Sigmoid colon (tissue), 7 donors: Measurements from ENCODE around the gene MINK1. TPM values are rescaled to one million over a fixed set of nuclear protein-coding genes. Genes with fewer than 3 reads are reported as not detected.
"Not testable (repeated sequence)": the region's sequence is repeated elsewhere in the genome, so short reads cannot be mapped to it uniquely, and the experiment has no call there.

Experiments used
- DNase-seq: peaks from one replicate; pipeline ENCODE4 v3.0.0-alpha.2; 2019
- H3K27ac ChIP-seq, 4 donors: fragments of 200-600 bp; sonication (generic); one replicate each; pipeline ENCODE4 v1.5.1; 2016 to 2019; ENCODE audit warnings: mild to moderate bottlenecking in 1 of 4
- H3K27me3 ChIP-seq, 3 donors: fragments of 200-600 bp; sonication (generic); one replicate each; pipeline ENCODE4 v1.5.1; 2019; ENCODE audit warnings: mild to moderate bottlenecking in 1 of 3
- H3K36me3 ChIP-seq, 4 donors: fragments of 200-600 bp; sonication (generic); one replicate each; pipeline ENCODE4 v1.5.1; 2016 to 2019
- H3K4me1 ChIP-seq, 4 donors: fragments of 200-600 bp; sonication (generic); one replicate each; pipeline ENCODE4 v1.5.1; 2017 to 2019
- H3K4me3 ChIP-seq, 4 donors: fragments of 200-600 bp; sonication (generic); one replicate each; pipeline ENCODE4 v1.5.1; 2017 to 2019; ENCODE audit warnings: mild to moderate bottlenecking in 2 of 4, moderate library complexity in 1 of 4
- H3K9me3 ChIP-seq, 4 donors: fragments of 200-600 bp in 3 of 4; sonication (generic) in 3 of 4; one replicate each; pipeline versions ENCODE4 v1.5.1 to v1.6.1; 2013 to 2019
- CTCF ChIP-seq, 4 experiments: fragments of 450-650 bp in 3 of 4; fragments of 200-600 bp in 1 of 4; IDR thresholded peaks; one replicate each; pipeline ENCODE4 v1.5.1; 2016 to 2019; ENCODE audit warnings: antibody characterized with exemption in 4 of 4, mild to moderate bottlenecking in 3 of 4, moderate library complexity in 2 of 4
- EP300 ChIP-seq, 4 donors: sonication (generic); formaldehyde crosslinking; IDR thresholded peaks; one replicate each; pipeline ENCODE4 v1.6.1; 2017; ENCODE audit warnings: antibody characterized with exemption in 4 of 4
- POLR2A ChIP-seq, 2 donors: fragments of 450-650 bp; IDR thresholded peaks; one replicate each; pipeline ENCODE4 v1.6.1; 2016; ENCODE audit warnings: antibody characterized with exemption in 2 of 2, mild to moderate bottlenecking in 2 of 2, moderate library complexity in 2 of 2
- POLR2AphosphoS5 ChIP-seq, 4 donors: sonication (generic); formaldehyde crosslinking; IDR thresholded peaks; one replicate each; pipeline ENCODE4 v1.6.1; 2017; ENCODE audit warnings: antibody characterized with exemption in 4 of 4
- WGBS, 2 donors: extraction: QIAGEN DNeasy Blood & Tissue Kit; methylation state at CpG; one replicate each; pipeline ENCODE4 v1.1.7; 2013; 5-methylcytosine and 5-hydroxymethylcytosine counted together
- intact Hi-C: fragments of 100-400 bp; cut with DNase I; formaldehyde crosslinking; loops from one replicate; pipeline ENCODE4 v1.15.1; 2023
- polyA plus RNA-seq, 3 donors: library from polyadenylated mRNA; stranded (reverse); fragments of 200-250 nt; gene quantifications; one replicate each; pipeline ENCODE4 v1.2.3, GENCODE V29; 2013
- total RNA-seq, 4 donors: library from RNA; depleted of rRNA; stranded (reverse); fragments of >200 nt; gene quantifications; one replicate each; pipeline ENCODE4 v1.1.0, GENCODE V29; 2016
- donor health status: healthy with polysubstance abuse.
- donor health status: Bipolar disorder and iron deficiency.
- donor health status: healthy.

Gene MINK1
- total and polyA plus RNA-seq, 7 donors: 17.1 to 117 (median 43.8) TPM

GRCh38 chr17:4919511-4920047 is 86.4 kb downstream of the MINK1 start:
- no peak for DNase-seq
- 86 to 87% methylated on average over 8 of the region's 8 CpGs for WGBS, 2 donors
- intact Hi-C loops: no loop called here
- TF ChIP-seq EP300 (IDR thresholded peaks at IDR 0.05) (no peak), POLR2AphosphoS5 (IDR thresholded peaks at IDR 0.05) (no peak), POLR2A (IDR thresholded peaks at IDR 0.05) (no peak), CTCF (IDR thresholded peaks at IDR 0.05) (no peak)
- H3K4me3 ChIP-seq: no peak overlapping the region
- no peaks in the 10 kb centered on the region for H3K27me3 ChIP-seq
- no peaks in the 10 kb centered on the region for H3K9me3 ChIP-seq
- no peaks in the 10 kb centered on the region for H3K36me3 ChIP-seq
- no peaks in the 10 kb centered on the region for H3K4me1 ChIP-seq
- no peak overlapping the region for H3K27ac ChIP-seq

GRCh38 chr17:4920351-4921048 is 87.4 kb downstream of the MINK1 start:
- Histone ChIP-seq H3K36me3 (no peaks in the 10 kb centered on the region), H3K27me3 (no peaks in the 10 kb centered on the region), H3K9me3 (no peaks in the 10 kb centered on the region), H3K27ac (no peak overlapping the region), H3K4me1 (no peaks in the 10 kb centered on the region), H3K4me3 (no peak overlapping the region)
- WGBS, 2 donors: 79 to 85% methylated on average over 10 of the region's 10 CpGs
- DNase-seq: no peak
- intact Hi-C loops: no loop called here
- TF ChIP-seq EP300 (IDR thresholded peaks at IDR 0.05) (no peak), CTCF (IDR thresholded peaks at IDR 0.05) (no peak), POLR2AphosphoS5 (IDR thresholded peaks at IDR 0.05) (no peak), POLR2A (IDR thresholded peaks at IDR 0.05) (no peak)

GRCh38 chr17:4921320-4921719 is 88.2 kb downstream of the MINK1 start:
- intact Hi-C loops: no loop called here
- H3K4me1 ChIP-seq: no peaks in the 10 kb centered on the region

GRCh38 chr17:4926577-4927335 is 93.6 kb downstream of the MINK1 start:
- H3K4me1 ChIP-seq, DNase-seq, H3K9me3 ChIP-seq, H3K27ac ChIP-seq, H3K27me3 ChIP-seq, H3K36me3 ChIP-seq, H3K4me3 ChIP-seq, intact Hi-C loops: not testable (repeated sequence)
- 84 to 89% methylated on average over 24 of the region's 24 CpGs for WGBS, 2 donors

More at GRCh38 chr17:4921320-4921719, 88.2 kb downstream of the MINK1 start:
- no peak for DNase-seq
- WGBS, 2 donors: 89 to 90% methylated on average over 4 of the region's 4 CpGs
- no peak overlapping the region for H3K27ac ChIP-seq
- H3K27me3 ChIP-seq: no peaks in the 10 kb centered on the region
- TF ChIP-seq POLR2A (IDR thresholded peaks at IDR 0.05) (no peak), POLR2AphosphoS5 (IDR thresholded peaks at IDR 0.05) (no peak), CTCF (IDR thresholded peaks at IDR 0.05) (no peak), EP300 (IDR thresholded peaks at IDR 0.05) (no peak)
- H3K4me3 ChIP-seq: no peak overlapping the region
- no peaks in the 10 kb centered on the region for H3K36me3 ChIP-seq
- H3K9me3 ChIP-seq: no peaks in the 10 kb centered on the region

- no peak for TF ChIP-seq POLR2AphosphoS5 (IDR thresholded peaks at IDR 0.05)
- TF ChIP-seq POLR2A (IDR thresholded peaks at IDR 0.05): no peak
- no peak for TF ChIP-seq EP300 (IDR thresholded peaks at IDR 0.05)
- TF ChIP-seq CTCF (IDR thresholded peaks at IDR 0.05): no peak
- intact Hi-C loops: no loop called here
- DNase-seq: no peak
- no peaks in the 10 kb centered on the region for H3K27me3 ChIP-seq
- peaks cover 0 to 1% (median under 1%) of the 10 kb centered on the region in 4 donors for H3K4me1 ChIP-seq
- no peak overlapping the region for H3K27ac ChIP-seq
- H3K9me3 ChIP-seq: no peaks in the 10 kb centered on the region
- WGBS, 2 donors: 98% methylated on average over 18 of the region's 18 CpGs
- no peaks in the 10 kb centered on the region for H3K36me3 ChIP-seq
- no peak overlapping the region for H3K4me3 ChIP-seq
Observed at GRCh38 chr17:4928881-4929280, 95.7 kb downstream of the MINK1 start.
